ENCODE data around the gene CD300LG. TPM values are rescaled to one million over a fixed set of nuclear protein-coding genes. Genes with fewer than 3 reads are reported as not detected.
A peak's percentile ranks its signal among the peaks of the same experiment; 100 is the strongest.
"Not testable (repeated sequence)": the region's sequence is repeated elsewhere in the genome, so short reads cannot be mapped to it uniquely, and the experiment has no call there.

CD300LG gene
- total RNA-seq, 1 experiment from 2014 or later: not detected

- H3K27me3 Mint-ChIP-seq (ENCODE audit: insufficient read depth, unreplicated experiment): peaks cover 42% of the 10 kb centered on the region
- H3K36me3 Mint-ChIP-seq (ENCODE audit: insufficient read depth, unreplicated experiment): peaks cover 6% of the 10 kb centered on the region
- POLR2A ChIA-PET: interaction anchor here (0.6 kb wide), 2 partner anchors 201 to 730 kb away, joined by 3 read pairs; no protein-coding TSS in a partner anchor
- no peak overlapping the region for H3K4me3 Mint-ChIP-seq (ENCODE audit: unreplicated experiment)
- TF ChIP-seq CTCF (IDR thresholded peaks at IDR 0.05; ENCODE audit: unreplicated experiment): no peak
- intact Hi-C loops (cut with micrococcal nuclease): no loop called here
- H3K4me1 Mint-ChIP-seq (ENCODE audit: insufficient read depth, unreplicated experiment): no peaks in the 10 kb centered on the region
- no TSS peak for BruUV-seq (replicated peaks)
- H3K9me3 Mint-ChIP-seq (ENCODE audit: unreplicated experiment): no peaks in the 10 kb centered on the region
- CTCF ChIA-PET: interaction anchor here (0.6 to 2.3 kb wide), 4 partner anchors 15 to 1919 kb away, joined by 3 to 20 read pairs (median 3); no protein-coding TSS in a partner anchor
- DNase-seq (ENCODE audit: unreplicated experiment): no peak
- no peak overlapping the region for H3K27ac Mint-ChIP-seq (ENCODE audit: low read depth, unreplicated experiment)
These were observed 17.4 kb downstream of the CD300LG start for GRCh38 chr17:43864161-43864984.

DNA sequence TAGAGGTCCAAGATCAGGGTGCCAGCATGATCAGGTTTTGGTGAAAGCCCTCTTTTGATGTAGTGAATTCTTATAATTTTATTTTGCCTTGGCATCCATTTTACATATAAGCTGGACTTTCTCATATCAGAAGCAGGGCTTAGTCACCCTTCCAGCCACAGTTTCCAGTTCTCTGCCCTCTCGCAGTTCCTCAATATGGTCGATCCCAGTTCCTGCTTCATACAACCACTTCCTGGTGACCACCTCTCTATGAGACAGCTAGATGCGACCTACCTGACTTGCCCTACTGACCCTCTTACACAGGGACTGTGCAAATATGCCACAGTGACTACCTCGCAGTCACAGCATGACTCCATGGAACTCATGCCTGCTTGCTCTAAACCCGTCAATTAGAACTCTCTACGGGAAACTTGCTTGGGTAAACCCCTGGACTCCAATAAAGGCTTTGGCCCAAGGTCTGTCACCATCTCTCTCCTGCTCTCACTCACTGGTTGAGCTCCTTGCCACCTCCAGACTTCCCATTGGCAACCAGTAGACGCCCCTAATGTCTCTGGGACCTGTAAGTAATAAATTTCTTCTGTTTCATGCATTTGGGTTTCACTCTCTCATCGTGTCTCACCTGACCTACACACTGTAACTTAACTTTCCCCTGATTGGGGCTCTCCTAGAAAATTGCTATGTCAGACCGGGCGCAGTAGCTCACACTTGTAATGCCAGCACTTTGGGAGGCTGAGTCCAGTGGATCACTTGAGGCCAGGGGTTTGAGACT, 21.4 kb downstream of the CD300LG start:
- TF ChIP-seq CTCF (IDR thresholded peaks at IDR 0.05; ENCODE audit: unreplicated experiment): no peak
- DNase-seq (ENCODE audit: unreplicated experiment): no peak
- CTCF ChIA-PET: interaction anchor here (1.7 to 2.8 kb wide), 2 partner anchors 10 to 12 kb away, joined by 7 to 16 read pairs; no protein-coding TSS in a partner anchor
- POLR2A ChIA-PET: no interaction called here
- no peak overlapping the region for H3K27ac Mint-ChIP-seq (ENCODE audit: low read depth, unreplicated experiment)
- H3K36me3 Mint-ChIP-seq (ENCODE audit: insufficient read depth, unreplicated experiment): no peaks in the 10 kb centered on the region
- no TSS peak for BruUV-seq (replicated peaks)
- no peaks in the 10 kb centered on the region for H3K9me3 Mint-ChIP-seq (ENCODE audit: unreplicated experiment)
- H3K4me3 Mint-ChIP-seq (ENCODE audit: unreplicated experiment): no peak overlapping the region
- peaks cover 53% of the 10 kb centered on the region for H3K27me3 Mint-ChIP-seq (ENCODE audit: insufficient read depth, unreplicated experiment)
- intact Hi-C loops (cut with micrococcal nuclease): no loop called here
- H3K4me1 Mint-ChIP-seq (ENCODE audit: insufficient read depth, unreplicated experiment): peaks cover 8% of the 10 kb centered on the region

DNA sequence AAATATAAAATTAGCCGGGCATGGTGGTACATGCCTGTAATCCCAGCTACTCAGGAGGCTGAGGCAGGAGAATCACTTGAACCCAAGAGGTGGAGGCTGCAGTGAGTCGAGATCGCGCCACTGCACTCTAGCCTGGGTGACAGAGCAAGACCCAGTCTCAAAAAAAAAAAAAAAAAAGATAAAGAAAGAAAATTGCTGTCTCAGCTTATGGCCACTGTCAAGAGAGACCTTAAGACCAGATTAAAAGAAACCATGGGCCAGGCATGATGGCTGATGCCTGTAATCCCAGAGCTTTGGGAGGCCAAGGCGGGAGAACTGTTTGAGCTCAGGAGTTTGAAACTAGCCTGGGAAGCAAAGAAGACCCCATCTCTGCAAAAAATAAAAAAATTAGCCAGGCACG, 22.1 kb downstream of the CD300LG start:
- CTCF ChIA-PET: interaction anchor here (0.6 to 2.8 kb wide), 3 partner anchors 9 to 248 kb away, joined by 3 to 16 read pairs (median 7); no protein-coding TSS in a partner anchor
- intact Hi-C loops (cut with micrococcal nuclease); H3K27ac Mint-ChIP-seq (ENCODE audit: low read depth, unreplicated experiment): not testable (repeated sequence)

DNA sequence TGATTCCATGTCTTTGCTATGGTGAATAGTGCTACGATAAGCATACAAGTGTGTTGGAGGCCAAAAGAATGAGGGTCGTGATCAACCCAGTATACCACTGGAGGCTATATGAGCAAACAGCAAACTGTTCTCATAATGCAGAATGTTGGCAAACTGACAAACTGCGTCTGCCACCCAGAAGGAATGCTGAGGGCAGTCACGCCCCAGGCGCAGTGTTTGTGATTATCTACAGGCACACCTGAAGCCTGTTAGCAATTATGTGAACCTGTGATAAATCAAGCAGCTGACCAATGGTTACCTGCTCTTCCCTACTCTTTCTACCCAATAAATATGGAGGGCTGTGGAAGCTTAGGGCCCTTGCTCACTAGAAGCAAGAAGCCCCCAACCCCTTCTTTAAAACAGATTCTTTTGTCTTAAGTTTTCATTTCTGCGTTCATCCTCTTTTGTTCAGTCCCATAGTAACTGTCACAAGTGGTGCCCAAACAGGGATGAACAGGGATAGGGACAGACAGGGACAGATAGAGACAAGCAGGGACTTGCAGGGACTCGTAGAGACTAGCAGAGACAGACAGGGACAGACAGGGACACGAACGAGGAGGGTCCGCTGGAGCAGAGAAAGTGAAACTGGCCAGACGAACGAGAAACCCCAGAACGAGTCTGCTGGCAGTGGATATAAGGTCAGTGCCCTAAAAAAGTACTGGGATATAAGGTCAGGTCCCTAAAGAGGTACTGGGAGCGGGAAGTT, 25.1 kb downstream of the CD300LG start:
- Mint-ChIP-seq H3K27me3 (ENCODE audit: insufficient read depth, unreplicated experiment) (peaks cover 48% of the 10 kb centered on the region), H3K4me3 (ENCODE audit: unreplicated experiment) (peak overlapping the region; percentile 61), H3K9me3 (ENCODE audit: unreplicated experiment) (no peaks in the 10 kb centered on the region), H3K36me3 (ENCODE audit: insufficient read depth, unreplicated experiment) (no peaks in the 10 kb centered on the region), H3K27ac (ENCODE audit: low read depth, unreplicated experiment) (no peak overlapping the region), H3K4me1 (ENCODE audit: insufficient read depth, unreplicated experiment) (peaks cover 8% of the 10 kb centered on the region)
- no TSS peak for BruUV-seq (replicated peaks)
- ChIA-PET CTCF (no interaction called here), POLR2A (no interaction called here)
- intact Hi-C loops (cut with micrococcal nuclease): no loop called here
- TF ChIP-seq CTCF (IDR thresholded peaks at IDR 0.05; ENCODE audit: unreplicated experiment): no peak
- no peak for DNase-seq (ENCODE audit: unreplicated experiment)

More for the DNA sequence above, 22.1 kb downstream of the CD300LG start:
- BruUV-seq (replicated peaks); H3K4me3 Mint-ChIP-seq (ENCODE audit: unreplicated experiment); H3K36me3 Mint-ChIP-seq (ENCODE audit: insufficient read depth, unreplicated experiment); DNase-seq (ENCODE audit: unreplicated experiment); H3K4me1 Mint-ChIP-seq (ENCODE audit: insufficient read depth, unreplicated experiment); POLR2A ChIA-PET; H3K9me3 Mint-ChIP-seq (ENCODE audit: unreplicated experiment): not testable (repeated sequence)
- peaks cover 53% of the 10 kb centered on the region for H3K27me3 Mint-ChIP-seq (ENCODE audit: insufficient read depth, unreplicated experiment)
